DOHH2 (cell line): ENCODE data around the gene CASP8.

Experiments
- H3F3A ChIP-seq: fragments of 200-600 bp; sonication (generic), shearing (Covaris generic); 2 replicates; pipeline ENCODE4 v1.6.0; 2016; ENCODE audit warnings: antibody characterized with exemption, mild to moderate bottlenecking; ENCODE audit not compliant: control insufficient read depth, insufficient read depth
- H3K27ac ChIP-seq: fragments of 200-600 bp; sonication (generic); 2 replicates; pipeline ENCODE4 v1.5.1; 2014; ENCODE audit warnings: low read depth, mild to moderate bottlenecking, low read length, moderate library complexity
- H3K27me3 ChIP-seq: fragments of 200-600 bp; sonication (generic); 2 replicates; pipeline ENCODE4 v1.6.1; 2014; ENCODE audit warnings: mild to moderate bottlenecking, low read length, mixed read lengths; ENCODE audit not compliant: control insufficient read depth
- H3K36me3 ChIP-seq: fragments of 200-600 bp; sonication (generic); 2 replicates; pipeline ENCODE4 v1.6.1; 2014; ENCODE audit warnings: mild to moderate bottlenecking, low read length, moderate library complexity, mixed read lengths; ENCODE audit not compliant: control insufficient read depth
- H3K4me1 ChIP-seq: fragments of 200-600 bp; sonication (generic); 2 replicates; pipeline ENCODE4 v1.6.1; 2014; ENCODE audit warnings: mild to moderate bottlenecking, low read length, mixed read lengths; ENCODE audit not compliant: control insufficient read depth
- H3K4me2 ChIP-seq: fragments of 200-600 bp; sonication (generic); 2 replicates; pipeline ENCODE4 v1.6.0; 2014; ENCODE audit warnings: mild to moderate bottlenecking, low read length, moderate library complexity
- H3K4me3 ChIP-seq: fragments of 200-600 bp; sonication (generic); 2 replicates; pipeline ENCODE4 v1.5.1; 2014; ENCODE audit warnings: mild to moderate bottlenecking, low read length, mixed read lengths
- H3K79me2 ChIP-seq: fragments of 200-600 bp; sonication (generic); 2 replicates; pipeline ENCODE4 v1.6.1; 2014; ENCODE audit warnings: mild to moderate bottlenecking, low read length, mixed read lengths; ENCODE audit not compliant: control insufficient read depth
- H3K9me2 ChIP-seq: fragments of 200-600 bp; sonication (generic); replicated peaks from 2 replicates; pipeline ENCODE4 v1.6.1; 2014; ENCODE audit warnings: mild to moderate bottlenecking, low read length, mixed read lengths; ENCODE audit not compliant: control insufficient read depth
- H3K9me3 ChIP-seq: fragments of 200-600 bp; sonication (generic); 2 replicates; pipeline ENCODE4 v1.6.1; 2014; ENCODE audit warnings: antibody characterized with exemption, low read length, mixed read lengths; ENCODE audit not compliant: control insufficient read depth, insufficient read depth
- H4K20me1 ChIP-seq: fragments of 200-600 bp; sonication (generic); 2 replicates; pipeline ENCODE4 v1.6.0; 2014; ENCODE audit warnings: low read depth, mild to moderate bottlenecking, antibody characterized with exemption, low read length, moderate library complexity; ENCODE audit not compliant: control insufficient read depth, insufficient read depth
- CTCF ChIP-seq: fragments of 200-600 bp; sonication (generic); IDR thresholded peaks from one replicate; pipeline ENCODE4 v1.5.1; 2014; ENCODE audit warnings: antibody characterized with exemption, mild to moderate bottlenecking, low read depth, low read length; ENCODE audit not compliant: poor library complexity, severe bottlenecking
- EZH2phosphoT487 ChIP-seq: fragments of 200-600 bp; sonication (generic); IDR thresholded peaks from 2 replicates; pipeline ENCODE4 v1.6.1; 2017; ENCODE audit warnings: borderline replicate concordance, mild to moderate bottlenecking, antibody characterized with exemption, low read length, moderate library complexity, mixed read lengths

CASP8 gene

GRCh38 chr2:201254081-201254730, 6.1 kb upstream of the CASP8 start:
- Histone ChIP-seq H3K27ac (no peak overlapping the region), H3K36me3 (no peaks in the 10 kb centered on the region), H3K9me2 (no peaks in the 10 kb centered on the region), H4K20me1 (no peaks in the 10 kb centered on the region), H3F3A (peaks cover 22% of the 10 kb centered on the region), H3K9me3 (no peaks in the 10 kb centered on the region), H3K4me2 (no peak overlapping the region), H3K4me1 (peaks cover 32% of the 10 kb centered on the region), H3K79me2 (peaks cover 1% of the 10 kb centered on the region), H3K27me3 (no peaks in the 10 kb centered on the region), H3K4me3 (no peak overlapping the region)
- TF ChIP-seq EZH2phosphoT487 = no peak
- no peak for TF ChIP-seq CTCF

- H4K20me1 ChIP-seq = no peaks in the 10 kb centered on the region
- H3K4me1 ChIP-seq = peaks cover 42% of the 10 kb centered on the region
- H3K4me2 ChIP-seq = no peak overlapping the region
- TF ChIP-seq CTCF = no peak
- no peak for TF ChIP-seq EZH2phosphoT487
- no peaks in the 10 kb centered on the region for H3K9me3 ChIP-seq
- no peak overlapping the region for H3K27ac ChIP-seq
- no peaks in the 10 kb centered on the region for H3K27me3 ChIP-seq
- no peak overlapping the region for H3K4me3 ChIP-seq
- H3K36me3 ChIP-seq = no peaks in the 10 kb centered on the region
- H3K79me2 ChIP-seq = peaks cover 12% of the 10 kb centered on the region
- H3K9me2 ChIP-seq = no peaks in the 10 kb centered on the region
- H3F3A ChIP-seq = peaks cover 22% of the 10 kb centered on the region
These were observed 4.8 kb upstream of the CASP8 start for GRCh38 chr2:201255408-201256033.

GRCh38 chr2:201256082-201256481, 4.3 kb upstream of the CASP8 start:
- H3K4me2 ChIP-seq = no peak overlapping the region
- H3K9me2 ChIP-seq = no peaks in the 10 kb centered on the region
- peaks cover 42% of the 10 kb centered on the region for H3K4me1 ChIP-seq
- TF ChIP-seq EZH2phosphoT487 (no peak), CTCF (no peak)
- H3K9me3 ChIP-seq = no peaks in the 10 kb centered on the region
- no peaks in the 10 kb centered on the region for H3K27me3 ChIP-seq
- no peaks in the 10 kb centered on the region for H3K36me3 ChIP-seq
- H3K4me3 ChIP-seq = no peak overlapping the region
- peaks cover 22% of the 10 kb centered on the region for H3F3A ChIP-seq
- no peaks in the 10 kb centered on the region for H4K20me1 ChIP-seq
- H3K79me2 ChIP-seq = peaks cover 17% of the 10 kb centered on the region
- no peak overlapping the region for H3K27ac ChIP-seq
